ENCODE results near the gene PNPT1.

GRCh38 chr2:55590810-55591440, 102.7 kb downstream of the PNPT1 start:
- TF ChIP-seq TOX (CRISPR knock-in tag; IDR thresholded peaks at IDR 0.05; ENCODE audit: borderline replicate concordance) (no peak), CREB5 (CRISPR knock-in tag; IDR thresholded peaks at IDR 0.05; ENCODE audit: low read depth) (no peak), ZFP30 (CRISPR knock-in tag; IDR thresholded peaks at IDR 0.05) (no peak), PATZ1 (CRISPR knock-in tag; IDR thresholded peaks at IDR 0.05; ENCODE audit: borderline replicate concordance) (no peak)
